HG03064 (cell line): ENCODE data around the gene NPS.

ENCODE experiments used
- ATAC-seq: cut with Tn5 transposase; IDR thresholded peaks from one replicate; pipeline ENCODE4 v1.9.1; 2021; ENCODE audit warnings: low read depth; ENCODE audit not compliant: unreplicated experiment

Gene NPS

GRCh38 chr10:127549009-127549408 lies at the start of gene NPS:
TSS of gene NPS (plus strand) at chr10:127549309. CDS start at chr10:127549369, 60 bp downstream.
- no peak for ATAC-seq

DNA sequence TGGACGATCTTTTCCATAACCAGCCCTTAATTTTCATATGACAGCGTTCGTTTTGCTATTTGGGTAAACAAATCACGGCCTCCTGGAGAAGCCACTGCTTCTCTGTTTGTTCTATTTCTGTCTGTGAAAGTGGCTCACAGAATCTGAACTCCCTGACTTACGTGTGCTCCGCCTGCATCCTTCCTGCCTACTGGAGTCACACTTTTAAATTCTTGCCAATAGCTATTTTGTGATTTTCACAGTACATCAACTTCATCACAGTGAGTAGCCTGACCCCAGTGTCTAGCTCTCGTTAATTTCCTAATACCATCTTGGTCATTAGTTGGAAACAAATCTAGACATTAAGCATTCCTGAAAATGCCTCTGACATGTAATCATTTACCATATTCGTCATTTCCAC lies 49.0 kb upstream of the NPS start:
- ATAC-seq, result no peak

DNA sequence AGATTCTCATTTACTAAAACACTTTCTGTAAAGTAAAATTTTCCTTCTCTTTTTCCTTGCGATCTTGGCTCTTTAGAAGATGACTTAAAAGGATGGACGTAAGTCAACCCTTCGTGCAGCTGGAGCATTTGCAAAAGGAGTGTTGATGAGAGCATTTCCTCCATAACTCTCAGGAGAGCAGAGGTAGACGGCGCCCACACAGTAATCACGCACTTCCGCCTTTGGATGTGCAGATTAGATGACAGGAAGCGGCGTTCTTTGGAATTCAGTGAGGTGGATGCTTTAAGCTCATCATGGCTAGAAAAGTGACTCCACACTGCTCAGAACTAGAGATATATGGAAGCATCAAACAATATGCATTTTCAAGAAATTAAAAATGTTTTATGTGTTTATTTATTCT lies 43.0 kb upstream of the NPS start:
- ATAC-seq, result no peak

DNA sequence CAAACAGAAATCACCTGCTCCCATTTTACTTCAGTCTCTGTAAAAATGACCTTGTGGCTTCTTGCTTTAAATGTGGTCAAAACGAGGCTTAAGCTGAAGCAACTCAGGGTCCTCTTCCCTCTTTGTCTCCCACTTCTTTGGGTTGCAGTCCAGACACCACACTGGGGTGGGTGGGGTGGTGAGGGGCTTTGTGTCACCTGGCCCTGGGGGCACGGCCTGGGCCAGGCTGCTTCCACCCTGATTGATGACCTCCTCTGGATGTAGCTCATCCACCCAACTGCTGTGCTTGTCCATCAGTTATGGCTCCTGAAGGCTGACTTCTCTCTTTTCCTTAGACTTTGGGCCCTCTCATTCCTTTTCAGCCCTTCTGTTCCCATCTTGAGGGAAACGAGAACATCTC lies 26.8 kb upstream of the NPS start:
- ATAC-seq, result no peak

GRCh38 chr10:127523476-127523875 lies 25.6 kb upstream of the NPS start:
- ATAC-seq, result no peak

DNA sequence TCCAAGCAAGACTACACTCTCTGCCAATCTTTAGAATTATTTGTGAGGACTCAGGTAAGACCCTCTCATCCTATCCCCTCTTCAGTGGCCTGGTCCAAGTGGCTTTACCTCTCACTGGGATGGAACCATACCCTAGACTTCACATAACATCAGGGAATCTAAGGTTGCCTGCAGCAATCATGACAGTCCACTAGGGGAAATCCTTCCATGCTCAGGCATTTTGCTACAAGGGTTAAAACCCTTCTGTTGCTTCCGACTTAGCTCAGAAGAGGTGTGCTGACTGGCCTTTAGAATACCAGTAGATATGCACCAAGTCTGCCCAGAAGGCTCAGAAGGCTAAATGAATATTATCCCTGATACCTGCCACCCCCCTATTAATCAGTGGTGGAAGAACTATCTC lies 24.9 kb upstream of the NPS start:
- no peak for ATAC-seq

DNA sequence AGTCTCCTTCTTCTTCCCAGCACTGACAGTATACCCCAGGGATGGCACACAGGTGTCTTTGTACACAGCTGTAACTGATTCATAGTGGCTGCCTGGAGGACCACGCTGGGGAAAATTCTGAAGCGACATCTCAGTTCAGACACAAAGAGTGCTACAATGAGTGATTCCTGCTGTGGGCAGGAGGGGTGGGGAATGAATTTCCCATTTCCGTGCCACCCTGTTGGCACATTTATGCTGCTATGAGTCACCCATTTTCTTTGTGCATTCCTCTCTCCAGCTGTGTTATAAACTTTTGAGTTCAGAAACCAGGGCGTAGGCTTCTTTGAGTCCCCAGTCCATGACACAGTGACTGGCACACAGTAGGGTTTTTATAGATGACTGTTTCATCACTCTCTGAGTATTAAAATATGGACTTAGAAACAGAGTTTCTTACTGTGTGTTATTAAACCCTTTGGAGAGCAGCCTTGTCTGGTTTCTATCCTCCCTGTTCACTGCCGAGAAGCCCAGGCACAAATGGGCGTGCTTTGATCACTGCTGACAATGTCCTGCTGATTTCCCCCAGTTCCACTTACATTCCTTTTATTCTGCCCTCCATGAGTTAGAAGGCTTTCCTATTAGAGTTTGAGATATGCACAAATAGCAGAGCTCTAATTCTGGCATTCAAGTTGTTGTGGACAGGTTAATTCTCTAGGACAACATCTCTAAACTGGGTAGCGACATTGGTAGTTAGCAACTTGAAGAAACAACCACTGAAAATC lies 24.0 kb upstream of the NPS start:
- no peak for ATAC-seq

DNA sequence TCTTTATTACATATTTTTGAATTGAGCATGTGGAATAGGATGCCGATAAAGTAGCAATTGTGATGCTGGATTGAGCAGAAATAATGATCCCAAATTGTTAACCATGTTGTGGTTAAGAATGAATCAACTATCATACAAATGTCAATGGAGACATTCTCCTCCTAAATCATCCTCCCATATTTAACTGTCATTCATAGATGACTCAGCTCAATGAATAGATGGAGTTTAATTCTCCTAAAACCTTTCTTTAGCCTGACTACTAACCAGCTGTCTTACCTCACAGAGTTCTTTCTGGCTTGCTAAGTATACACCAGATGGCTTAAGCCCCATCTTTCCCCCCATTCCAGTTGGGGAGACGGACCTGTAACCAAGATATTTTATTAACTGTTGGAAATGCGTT lies 23.4 kb upstream of the NPS start:
- ATAC-seq, result no peak

- no peak for ATAC-seq
These were observed 22.9 kb upstream of the NPS start for GRCh38 chr10:127526161-127526560.

GRCh38 chr10:127527320-127527719 lies 21.8 kb upstream of the NPS start:
- no peak for ATAC-seq

DNA sequence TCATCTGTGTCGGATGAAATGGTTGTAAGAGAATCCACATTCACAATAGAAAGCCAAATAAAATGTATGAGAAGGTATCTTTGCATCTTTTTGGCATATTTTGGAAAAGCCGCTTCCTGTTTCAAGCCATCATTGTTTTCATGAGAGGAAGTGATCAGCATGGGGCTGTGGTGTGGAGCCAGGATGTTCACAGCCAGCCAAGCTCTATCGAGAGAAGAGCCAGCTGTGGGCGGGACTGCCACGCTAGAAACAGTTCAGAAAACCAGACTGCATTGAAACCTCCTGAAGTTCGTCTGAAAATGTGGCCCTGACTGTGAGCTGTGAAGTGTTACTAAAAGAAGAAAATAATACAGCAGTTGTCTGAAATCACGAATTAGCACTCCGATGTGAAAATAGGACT lies 21.2 kb upstream of the NPS start:
- ATAC-seq, result no peak

- no peak for ATAC-seq
These were observed 16.9 kb upstream of the NPS start for GRCh38 chr10:127532193-127532592.

DNA sequence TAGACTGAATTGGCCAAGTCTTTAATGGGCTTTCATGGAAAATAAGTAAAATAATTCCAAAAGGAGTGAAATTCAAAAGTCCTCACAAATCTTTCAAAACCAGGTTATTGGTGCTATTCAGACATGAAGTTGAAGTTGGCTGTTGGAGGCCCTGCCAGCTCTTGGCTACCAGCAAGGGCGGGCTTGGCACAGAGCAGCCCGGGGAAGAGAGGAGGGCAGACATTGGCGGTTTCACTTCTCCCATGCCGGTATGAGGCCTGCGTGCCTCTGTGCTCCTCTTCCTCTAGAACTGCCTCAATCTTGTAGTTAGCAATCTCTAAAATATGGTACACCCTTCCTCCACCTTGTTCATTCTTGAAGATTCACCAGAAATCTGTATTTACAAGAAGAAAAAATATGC lies 16.4 kb upstream of the NPS start:
- ATAC-seq, result no peak

- ATAC-seq, result no peak
These were observed 15.0 kb upstream of the NPS start for GRCh38 chr10:127534074-127534473.

GRCh38 chr10:127534496-127534895 lies 14.6 kb upstream of the NPS start:
- ATAC-seq, result no peak

DNA sequence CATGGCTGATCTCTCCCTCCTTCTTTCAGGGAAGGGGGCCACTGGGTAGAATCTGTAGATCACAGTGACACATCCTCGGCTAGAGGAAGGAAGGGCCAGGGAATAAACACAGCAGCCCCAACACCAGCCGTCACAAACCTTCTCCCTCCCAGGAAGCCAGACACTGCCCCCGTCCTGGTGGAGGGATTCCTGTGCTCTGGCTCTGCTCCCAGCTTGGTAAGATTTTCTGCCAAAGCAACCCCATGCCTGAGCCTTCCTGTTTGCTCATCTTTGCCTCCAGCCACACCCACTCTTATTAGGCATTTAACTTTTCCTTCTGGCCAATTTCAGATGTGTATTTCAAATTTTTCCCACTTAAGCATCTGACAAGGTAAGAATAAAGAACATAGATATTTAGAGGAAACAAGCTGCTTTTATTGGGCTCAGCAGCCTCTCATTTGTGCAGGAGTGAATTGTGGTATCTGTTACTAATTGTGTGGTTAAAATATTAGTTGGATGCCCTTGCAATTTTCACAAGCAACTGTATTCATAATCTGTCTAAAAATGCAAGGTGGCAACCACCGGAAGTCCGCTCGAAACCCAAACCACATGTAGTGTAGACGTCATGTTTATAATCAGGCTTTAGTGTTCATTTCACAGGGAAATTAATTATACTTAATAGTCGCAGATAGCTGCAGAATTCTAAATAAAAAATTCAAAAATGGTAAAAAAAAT lies 13.2 kb upstream of the NPS start:
- ATAC-seq, result no peak

DNA sequence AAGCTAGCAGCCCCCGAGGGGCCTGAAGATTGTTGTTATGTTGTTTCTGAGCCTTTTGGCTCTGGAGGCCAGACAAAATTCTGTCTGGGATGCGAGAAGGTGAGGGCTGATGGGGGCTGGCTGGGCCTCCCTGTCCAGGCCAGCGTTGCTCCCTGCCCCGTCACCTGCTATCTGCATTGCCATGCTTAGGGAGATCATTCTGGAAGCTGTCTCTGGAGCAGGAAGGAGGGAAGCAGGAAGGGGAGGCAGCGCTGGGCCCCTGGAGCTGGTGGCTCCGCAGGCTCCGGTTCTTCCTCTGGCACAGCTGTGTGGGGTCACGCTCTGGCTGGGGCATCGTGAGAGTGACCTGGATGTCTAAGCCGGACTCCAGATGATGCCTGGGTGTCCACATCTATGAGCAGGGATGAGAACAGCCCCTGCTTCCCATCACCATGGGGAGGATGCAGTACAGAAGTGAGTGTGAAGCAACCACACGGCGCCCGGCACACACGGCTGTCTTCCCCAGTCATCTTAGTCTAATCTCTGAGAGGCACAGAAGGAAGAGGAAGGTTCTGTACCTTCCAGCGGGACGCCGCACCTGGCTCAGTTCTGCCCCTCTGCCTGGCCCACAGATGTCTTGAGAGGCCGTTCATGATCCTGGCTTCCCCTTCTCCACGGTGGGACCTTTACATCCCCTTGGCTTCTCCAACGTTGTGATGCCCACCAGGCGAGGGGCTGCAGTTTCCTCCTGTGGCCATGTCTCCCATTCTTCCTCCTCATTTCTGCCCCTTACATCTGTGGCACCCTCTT lies 11.9 kb upstream of the NPS start:
- no peak for ATAC-seq

- ATAC-seq, result no peak
These were observed 11.2 kb upstream of the NPS start for GRCh38 chr10:127537924-127538323.

- no peak for ATAC-seq
These were observed 1.1 kb upstream of the NPS start for GRCh38 chr10:127548022-127548421.

DNA sequence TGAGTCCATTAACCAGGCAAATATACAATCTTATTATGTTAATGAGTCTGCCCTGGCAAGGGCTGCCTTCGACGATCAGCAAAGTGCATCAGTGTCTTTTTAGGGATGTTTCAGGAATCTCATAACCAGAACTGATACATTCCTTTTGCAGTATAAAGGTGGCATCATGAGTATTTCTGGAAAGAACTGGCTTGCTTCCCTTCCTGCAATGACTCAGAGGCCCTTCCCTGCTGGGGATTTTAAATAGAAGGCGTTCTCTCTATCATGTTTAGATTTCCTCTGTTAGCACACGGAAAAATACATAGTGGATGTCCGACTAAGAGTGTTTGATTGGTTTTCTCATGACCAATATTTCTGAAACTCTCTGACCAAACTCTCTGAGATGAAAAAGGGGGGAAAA lies 1.8 kb downstream of the NPS start:
- ATAC-seq, result no peak

DNA sequence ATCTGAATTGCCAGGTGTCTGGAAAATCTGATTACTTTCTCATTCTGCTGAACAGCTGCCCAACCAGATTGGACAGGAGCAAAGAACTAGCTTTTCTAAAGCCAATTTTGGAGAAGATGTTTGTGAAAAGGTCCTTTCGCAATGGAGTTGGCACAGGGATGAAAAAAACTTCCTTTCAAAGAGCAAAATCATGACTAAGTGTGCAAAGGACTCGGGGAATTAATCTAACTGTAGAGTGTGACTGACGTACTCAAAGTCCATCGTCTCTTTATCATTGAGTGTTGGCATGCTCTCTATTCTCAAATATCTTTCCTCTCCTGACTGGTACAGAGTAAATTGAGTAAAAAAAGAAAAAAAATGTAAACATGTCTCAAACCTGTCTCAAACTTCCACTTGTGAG lies 3.3 kb downstream of the NPS start:
- ATAC-seq, result no peak

DNA sequence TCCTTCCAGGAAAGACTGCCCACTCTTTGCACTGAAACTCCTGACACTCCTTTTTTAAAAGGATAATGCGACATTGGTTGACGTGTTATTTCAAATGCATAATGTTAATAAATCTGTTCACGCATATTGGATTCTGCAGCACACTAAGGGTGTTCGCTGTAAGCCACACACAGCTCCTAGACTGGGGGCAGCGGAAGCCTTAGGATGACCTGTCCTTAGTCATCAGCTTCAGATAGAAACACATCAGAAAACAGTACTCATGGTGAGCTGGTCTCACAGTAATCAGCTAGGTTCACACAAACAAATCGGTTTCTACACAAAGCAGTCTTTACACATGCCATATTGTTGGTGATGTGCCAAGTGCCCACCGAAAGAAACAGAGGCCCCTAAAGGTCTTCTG lies 4.3 kb downstream of the NPS start:
- no peak for ATAC-seq
